OCI-LY1 (cell line): ENCODE results near the gene CARMIL1.

ENCODE experiments used
- H2AFZ ChIP-seq: fragments of 200-600 bp; sonication (generic), shearing (Covaris generic); 2 replicates; pipeline ENCODE4 v1.6.0; 2014; ENCODE audit warnings: antibody characterized with exemption, mild to moderate bottlenecking, low read length
- H3F3A ChIP-seq: fragments of 200-600 bp; sonication (generic), shearing (Covaris generic); 2 replicates; pipeline ENCODE4 v1.6.0; 2014; ENCODE audit warnings: mild to moderate bottlenecking, antibody characterized with exemption, low read length, moderate library complexity; ENCODE audit not compliant: insufficient read depth
- H3K27ac ChIP-seq: fragments of 200-600 bp; sonication (generic); 2 replicates; pipeline ENCODE4 v1.5.1; 2014; ENCODE audit warnings: low read length, mixed run types, mild to moderate bottlenecking, low read depth; ENCODE audit not compliant: poor library complexity, severe bottlenecking
- H3K27me3 ChIP-seq: fragments of 200-600 bp; sonication (generic); 2 replicates; pipeline ENCODE4 v1.6.0; 2014; ENCODE audit warnings: antibody characterized with exemption, mild to moderate bottlenecking, low read length, moderate library complexity; ENCODE audit not compliant: insufficient read depth
- H3K36me3 ChIP-seq: fragments of 200-600 bp; sonication (generic); 2 replicates; pipeline ENCODE4 v1.6.1; 2014; ENCODE audit warnings: mild to moderate bottlenecking, antibody characterized with exemption, low read length, moderate library complexity, mixed read lengths; ENCODE audit not compliant: insufficient read depth
- H3K4me1 ChIP-seq: fragments of 200-600 bp; sonication (generic); 2 replicates; pipeline ENCODE4 v1.5.1; 2014; ENCODE audit warnings: mild to moderate bottlenecking, low read length, moderate library complexity; ENCODE audit not compliant: insufficient read depth, severe bottlenecking
- H3K4me2 ChIP-seq: fragments of 200-600 bp; sonication (generic), shearing (Covaris generic); 2 replicates; pipeline ENCODE4 v1.6.1; 2014; ENCODE audit warnings: low read length
- H3K4me3 ChIP-seq: fragments of 200-600 bp; sonication (generic); 2 replicates; pipeline ENCODE4 v1.5.1; 2014; ENCODE audit warnings: low read length, low read depth, mild to moderate bottlenecking, mixed read lengths; ENCODE audit not compliant: poor library complexity, severe bottlenecking
- H3K79me2 ChIP-seq: fragments of 200-600 bp; shearing (Covaris generic); 2 replicates; pipeline ENCODE4 v1.6.1; 2016; ENCODE audit warnings: mixed run types, low read length, mixed read lengths; ENCODE audit not compliant: insufficient read depth
- H3K9ac ChIP-seq: fragments of 200-600 bp; sonication (generic), shearing (Covaris generic); 2 replicates; pipeline ENCODE4 v1.6.1; 2014; ENCODE audit warnings: mild to moderate bottlenecking, low read length, mixed read lengths
- H3K9me2 ChIP-seq: fragments of 200-600 bp; sonication (generic), shearing (Covaris generic); 2 replicates; pipeline ENCODE4 v1.6.1; 2014; ENCODE audit warnings: low read depth, mild to moderate bottlenecking, low read length, mixed read lengths
- H3K9me3 ChIP-seq: fragments of 200-600 bp; shearing (Covaris generic); 2 replicates; pipeline ENCODE4 v1.6.1; 2014; ENCODE audit warnings: low read length, mixed read lengths
- H4K20me1 ChIP-seq: fragments of 200-600 bp; sonication (generic), shearing (Covaris generic); 2 replicates; pipeline ENCODE4 v1.6.0; 2016; ENCODE audit warnings: mild to moderate bottlenecking, low read length; ENCODE audit not compliant: insufficient read depth
- EZH2 ChIP-seq: fragments of 200-600 bp; sonication (generic), shearing (Covaris generic); IDR thresholded peaks from 2 replicates; pipeline ENCODE4 v1.8.0; 2017; ENCODE audit warnings: borderline replicate concordance, mixed run types, mild to moderate bottlenecking, antibody characterized with exemption, low read length, moderate library complexity, mixed read lengths
- TF ChIP-seq, protein P1 (sequence below): fragments of 200-600 bp; sonication (generic), shearing (Covaris generic); IDR thresholded peaks from 2 replicates; pipeline ENCODE4 v1.5.1; 2017; ENCODE audit warnings: mild to moderate bottlenecking, antibody characterized with exemption, low read length, moderate library complexity, mixed read lengths

CARMIL1 gene

GRCh38 chr6:25329982-25330381, 50.8 kb downstream of the CARMIL1 start:
- H3K9me3 ChIP-seq: no peaks in the 10 kb centered on the region
- H3K27ac ChIP-seq: no peak overlapping the region
- no peak overlapping the region for H3K4me2 ChIP-seq
- no peak overlapping the region for H3K4me3 ChIP-seq
- no peaks in the 10 kb centered on the region for H3K27me3 ChIP-seq
- peaks cover 4% of the 10 kb centered on the region; the same call in 1 of the 2 replicates for H3K79me2 ChIP-seq
- H4K20me1 ChIP-seq: peaks cover 10% of the 10 kb centered on the region; the same call in 1 of the 2 replicates
- H3K9ac ChIP-seq: no peak overlapping the region
- no peaks in the 10 kb centered on the region for H3K9me2 ChIP-seq
- peaks cover 16% of the 10 kb centered on the region for H3K4me1 ChIP-seq
- H3K36me3 ChIP-seq: no peaks in the 10 kb centered on the region
- no peaks in the 10 kb centered on the region for H3F3A ChIP-seq
- TF ChIP-seq, protein P1, sequence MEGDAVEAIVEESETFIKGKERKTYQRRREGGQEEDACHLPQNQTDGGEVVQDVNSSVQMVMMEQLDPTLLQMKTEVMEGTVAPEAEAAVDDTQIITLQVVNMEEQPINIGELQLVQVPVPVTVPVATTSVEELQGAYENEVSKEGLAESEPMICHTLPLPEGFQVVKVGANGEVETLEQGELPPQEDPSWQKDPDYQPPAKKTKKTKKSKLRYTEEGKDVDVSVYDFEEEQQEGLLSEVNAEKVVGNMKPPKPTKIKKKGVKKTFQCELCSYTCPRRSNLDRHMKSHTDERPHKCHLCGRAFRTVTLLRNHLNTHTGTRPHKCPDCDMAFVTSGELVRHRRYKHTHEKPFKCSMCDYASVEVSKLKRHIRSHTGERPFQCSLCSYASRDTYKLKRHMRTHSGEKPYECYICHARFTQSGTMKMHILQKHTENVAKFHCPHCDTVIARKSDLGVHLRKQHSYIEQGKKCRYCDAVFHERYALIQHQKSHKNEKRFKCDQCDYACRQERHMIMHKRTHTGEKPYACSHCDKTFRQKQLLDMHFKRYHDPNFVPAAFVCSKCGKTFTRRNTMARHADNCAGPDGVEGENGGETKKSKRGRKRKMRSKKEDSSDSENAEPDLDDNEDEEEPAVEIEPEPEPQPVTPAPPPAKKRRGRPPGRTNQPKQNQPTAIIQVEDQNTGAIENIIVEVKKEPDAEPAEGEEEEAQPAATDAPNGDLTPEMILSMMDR: no peak
- H2AFZ ChIP-seq: no peak overlapping the region

DNA sequence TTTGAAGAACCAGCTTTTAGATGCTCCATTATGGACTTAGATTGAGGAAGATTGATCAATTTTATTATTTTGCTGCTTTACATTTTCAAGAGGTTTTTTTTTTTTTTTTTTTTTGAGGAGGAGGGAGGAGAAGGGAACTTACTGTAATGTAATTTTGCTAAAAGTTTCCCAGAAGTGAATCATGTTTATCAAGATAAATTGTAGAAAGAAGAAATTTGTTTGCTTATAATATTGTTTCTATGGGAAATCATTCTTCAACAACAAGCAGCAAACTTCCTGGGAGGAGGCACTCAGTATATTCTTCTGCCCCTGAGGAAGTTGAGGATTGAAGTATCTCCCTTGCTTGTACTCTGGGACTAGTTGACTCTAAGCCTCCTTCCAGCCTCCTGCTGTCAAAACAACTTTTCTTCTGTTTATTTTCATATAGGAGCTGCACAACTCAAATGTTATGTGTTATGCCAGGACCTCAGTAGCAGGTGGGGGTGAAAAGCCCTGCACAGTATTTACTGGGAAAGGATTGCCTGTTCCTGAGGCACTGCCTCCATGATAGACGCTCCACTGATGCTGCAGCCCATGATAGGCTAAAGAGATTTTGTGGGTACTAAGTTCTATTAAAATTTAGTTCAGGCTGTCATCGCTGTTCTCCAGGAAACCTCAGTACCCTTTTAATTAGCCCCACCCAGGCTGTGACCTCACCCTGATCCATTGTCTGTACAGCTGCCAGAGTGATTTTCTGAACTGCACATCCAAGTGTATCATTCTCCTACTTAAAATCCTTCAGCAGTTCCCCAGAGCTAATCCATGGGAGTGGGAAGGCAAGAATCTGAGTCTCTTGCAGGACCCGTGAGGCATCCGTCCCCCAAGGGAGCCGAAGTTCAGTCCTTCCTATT, 51.9 kb downstream of the CARMIL1 start:
- TF ChIP-seq EZH2: no peak
- TF ChIP-seq, protein P1: no peak
- peaks cover 18% of the 10 kb centered on the region for H3K4me1 ChIP-seq
- no peaks in the 10 kb centered on the region for H3K27me3 ChIP-seq
- H4K20me1 ChIP-seq: peaks cover 16% of the 10 kb centered on the region
- H3K4me2 ChIP-seq: no peak overlapping the region
- H3K9me2 ChIP-seq: no peaks in the 10 kb centered on the region
- no peaks in the 10 kb centered on the region for H3K9me3 ChIP-seq
- no peaks in the 10 kb centered on the region for H3K36me3 ChIP-seq
- peaks cover 4% of the 10 kb centered on the region; the same call in 1 of the 2 replicates for H3K79me2 ChIP-seq
- H3K27ac ChIP-seq: no peak overlapping the region
- H3F3A ChIP-seq: no peaks in the 10 kb centered on the region
- H3K9ac ChIP-seq: no peak overlapping the region
- no peak overlapping the region for H2AFZ ChIP-seq
- H3K4me3 ChIP-seq: no peak overlapping the region

DNA sequence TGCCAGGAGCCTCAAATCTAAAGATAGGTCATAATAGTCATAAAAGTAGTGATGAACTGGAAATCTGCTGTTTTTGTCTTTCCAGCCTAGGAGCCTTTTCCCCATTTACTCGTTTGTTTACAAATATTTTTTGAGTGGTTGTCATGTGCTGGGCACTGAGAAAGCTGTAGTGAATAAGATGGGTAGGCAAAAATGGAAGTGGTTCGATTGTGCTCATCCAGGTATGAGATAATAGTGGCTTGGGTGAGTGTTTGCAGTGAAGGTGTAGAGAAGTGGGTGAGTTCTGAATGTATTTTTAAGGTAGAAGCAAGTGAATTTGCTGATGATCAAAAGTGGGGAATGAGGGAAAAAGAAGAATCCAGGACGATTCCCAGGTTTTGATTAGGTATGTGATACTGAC, 53.0 kb downstream of the CARMIL1 start:
- H3K4me3 ChIP-seq: no peak overlapping the region

More for the DNA sequence above, 53.0 kb downstream of the CARMIL1 start:
- TF ChIP-seq EZH2: no peak
- TF ChIP-seq, protein P1: no peak
- Histone ChIP-seq H3K27me3 (no peaks in the 10 kb centered on the region), H3F3A (no peaks in the 10 kb centered on the region), H3K4me2 (no peak overlapping the region), H4K20me1 (peaks cover 20% of the 10 kb centered on the region), H2AFZ (no peak overlapping the region), H3K9ac (no peak overlapping the region), H3K9me3 (no peaks in the 10 kb centered on the region), H3K9me2 (no peaks in the 10 kb centered on the region), H3K79me2 (peaks cover 4% of the 10 kb centered on the region; the same call in 1 of the 2 replicates), H3K4me1 (peaks cover 18% of the 10 kb centered on the region), H3K27ac (no peak overlapping the region), H3K36me3 (no peaks in the 10 kb centered on the region)
